GM12864 (cell line): Measurements from ENCODE around the gene CYB561A3.
"Not testable (repeated sequence)": the region's sequence is repeated elsewhere in the genome, so short reads cannot be mapped to it uniquely, and the experiment has no call there.

Experiments
- DNase-seq: peaks from one replicate; pipeline ENCODE4 v3.0.0-alpha.2; 2011; ENCODE audit warnings: low read depth
- H3K4me3 ChIP-seq: 2 replicates; pipeline ENCODE4 v1.5.1; 2011; ENCODE audit warnings: mild to moderate bottlenecking, low read depth, low read length, control low read depth
- TF ChIP-seq, protein P1 (sequence below): IDR thresholded peaks from 2 replicates; pipeline ENCODE4 v1.5.1; 2011; ENCODE audit warnings: low read depth, mild to moderate bottlenecking, moderate library complexity, low read length, control low read depth, inconsistent platforms; ENCODE audit errors: missing control alignments

The CYB561A3 gene

DNA sequence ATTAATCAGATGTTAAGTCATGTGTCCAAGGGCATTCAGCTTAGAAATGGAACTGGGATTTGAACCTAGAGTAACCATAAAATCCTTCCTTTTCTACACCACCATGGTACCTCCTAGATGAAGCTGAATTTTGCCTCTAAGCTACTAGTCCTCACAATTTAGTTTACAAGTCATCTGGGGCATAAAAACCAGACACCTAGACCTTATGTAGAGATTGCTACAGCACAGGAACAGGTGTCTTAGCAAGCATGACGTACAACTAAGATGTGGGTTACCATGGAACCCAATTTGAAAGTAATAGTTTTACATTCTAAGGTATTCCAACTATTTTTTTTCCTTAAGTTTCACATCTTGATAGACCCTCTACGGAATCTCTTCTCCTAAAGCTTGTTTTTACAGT lies 39.9 kb upstream of the CYB561A3 start:
- no peak for DNase-seq
- TF ChIP-seq, protein P1, sequence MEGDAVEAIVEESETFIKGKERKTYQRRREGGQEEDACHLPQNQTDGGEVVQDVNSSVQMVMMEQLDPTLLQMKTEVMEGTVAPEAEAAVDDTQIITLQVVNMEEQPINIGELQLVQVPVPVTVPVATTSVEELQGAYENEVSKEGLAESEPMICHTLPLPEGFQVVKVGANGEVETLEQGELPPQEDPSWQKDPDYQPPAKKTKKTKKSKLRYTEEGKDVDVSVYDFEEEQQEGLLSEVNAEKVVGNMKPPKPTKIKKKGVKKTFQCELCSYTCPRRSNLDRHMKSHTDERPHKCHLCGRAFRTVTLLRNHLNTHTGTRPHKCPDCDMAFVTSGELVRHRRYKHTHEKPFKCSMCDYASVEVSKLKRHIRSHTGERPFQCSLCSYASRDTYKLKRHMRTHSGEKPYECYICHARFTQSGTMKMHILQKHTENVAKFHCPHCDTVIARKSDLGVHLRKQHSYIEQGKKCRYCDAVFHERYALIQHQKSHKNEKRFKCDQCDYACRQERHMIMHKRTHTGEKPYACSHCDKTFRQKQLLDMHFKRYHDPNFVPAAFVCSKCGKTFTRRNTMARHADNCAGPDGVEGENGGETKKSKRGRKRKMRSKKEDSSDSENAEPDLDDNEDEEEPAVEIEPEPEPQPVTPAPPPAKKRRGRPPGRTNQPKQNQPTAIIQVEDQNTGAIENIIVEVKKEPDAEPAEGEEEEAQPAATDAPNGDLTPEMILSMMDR, result no peak
- H3K4me3 ChIP-seq, result no peak overlapping the region

DNA sequence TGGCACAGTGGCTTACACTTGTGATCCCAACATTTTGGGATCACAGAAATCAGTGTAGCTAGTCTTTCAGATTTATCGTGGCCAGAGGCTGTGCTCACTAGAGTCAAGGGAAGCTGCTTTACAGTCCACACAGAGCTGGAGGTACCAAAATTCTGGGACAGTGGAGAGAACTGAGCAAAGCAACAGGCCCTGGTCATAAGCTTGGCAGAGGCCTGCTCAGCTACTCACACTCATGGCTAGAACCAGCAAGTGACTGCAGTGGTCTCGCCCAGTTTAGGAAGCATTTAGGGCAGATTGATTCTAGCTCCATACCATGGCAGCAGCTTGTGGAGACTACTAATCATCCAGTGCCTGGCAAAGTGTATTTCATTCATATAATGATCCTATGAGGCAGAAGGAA lies 39.5 kb upstream of the CYB561A3 start:
- TF ChIP-seq, protein P1, result no peak
- no peak overlapping the region for H3K4me3 ChIP-seq
- no peak for DNase-seq

DNA sequence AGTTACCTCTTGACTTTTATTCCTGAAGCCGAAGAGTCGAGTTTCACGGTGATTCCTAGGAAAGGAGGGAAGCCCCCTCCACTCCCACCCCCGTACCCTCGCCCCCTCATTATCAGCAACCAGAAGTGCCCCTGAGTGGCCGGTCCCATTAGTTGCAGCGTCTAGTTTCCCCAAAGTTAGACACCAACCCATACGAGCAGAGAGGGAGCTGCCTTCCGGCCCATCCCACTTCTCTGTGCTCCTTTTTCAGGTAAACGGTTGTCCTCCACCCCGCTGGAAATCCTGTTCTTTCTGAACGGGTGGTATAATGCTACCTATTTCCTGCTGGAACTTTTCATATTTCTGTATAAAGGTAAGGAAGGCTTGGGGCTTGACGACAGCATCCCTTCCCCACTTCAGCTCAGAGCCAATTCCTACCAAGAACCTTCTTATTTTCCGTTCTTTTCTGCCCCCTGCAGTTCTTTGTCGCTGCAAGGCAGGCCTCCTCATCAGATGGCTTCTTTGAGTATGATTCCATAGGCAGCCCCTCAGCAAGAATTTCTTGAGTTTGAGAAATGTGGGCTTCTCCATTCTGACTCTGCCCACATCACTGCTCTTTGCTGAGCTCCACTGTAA lies 31.4 kb upstream of the CYB561A3 start:
- H3K4me3 ChIP-seq, result peak overlapping the region; percentile 59
- no peak for DNase-seq
- TF ChIP-seq, protein P1, result no peak

DNA sequence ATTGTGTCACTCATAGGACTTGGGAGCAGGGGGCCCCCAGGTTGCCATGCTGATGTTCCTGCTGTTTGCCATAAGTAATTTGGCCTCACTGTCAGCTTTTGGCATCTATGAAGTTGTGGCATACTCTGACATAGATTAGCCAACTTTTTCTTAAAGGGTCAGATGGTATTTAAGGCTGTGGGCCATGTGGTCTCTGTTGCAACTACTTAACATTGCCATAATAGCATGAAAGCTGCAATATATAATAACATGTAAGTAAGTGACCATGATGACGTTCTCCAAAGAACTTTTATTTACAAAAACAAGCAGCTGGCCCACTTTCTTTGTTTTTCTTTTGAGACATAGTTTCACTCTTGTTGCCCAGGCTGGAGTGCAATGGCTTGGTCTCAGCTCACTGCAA lies 28.5 kb upstream of the CYB561A3 start:
- no peak for DNase-seq
- TF ChIP-seq, protein P1, result no peak
- H3K4me3 ChIP-seq, result no peak overlapping the region

DNA sequence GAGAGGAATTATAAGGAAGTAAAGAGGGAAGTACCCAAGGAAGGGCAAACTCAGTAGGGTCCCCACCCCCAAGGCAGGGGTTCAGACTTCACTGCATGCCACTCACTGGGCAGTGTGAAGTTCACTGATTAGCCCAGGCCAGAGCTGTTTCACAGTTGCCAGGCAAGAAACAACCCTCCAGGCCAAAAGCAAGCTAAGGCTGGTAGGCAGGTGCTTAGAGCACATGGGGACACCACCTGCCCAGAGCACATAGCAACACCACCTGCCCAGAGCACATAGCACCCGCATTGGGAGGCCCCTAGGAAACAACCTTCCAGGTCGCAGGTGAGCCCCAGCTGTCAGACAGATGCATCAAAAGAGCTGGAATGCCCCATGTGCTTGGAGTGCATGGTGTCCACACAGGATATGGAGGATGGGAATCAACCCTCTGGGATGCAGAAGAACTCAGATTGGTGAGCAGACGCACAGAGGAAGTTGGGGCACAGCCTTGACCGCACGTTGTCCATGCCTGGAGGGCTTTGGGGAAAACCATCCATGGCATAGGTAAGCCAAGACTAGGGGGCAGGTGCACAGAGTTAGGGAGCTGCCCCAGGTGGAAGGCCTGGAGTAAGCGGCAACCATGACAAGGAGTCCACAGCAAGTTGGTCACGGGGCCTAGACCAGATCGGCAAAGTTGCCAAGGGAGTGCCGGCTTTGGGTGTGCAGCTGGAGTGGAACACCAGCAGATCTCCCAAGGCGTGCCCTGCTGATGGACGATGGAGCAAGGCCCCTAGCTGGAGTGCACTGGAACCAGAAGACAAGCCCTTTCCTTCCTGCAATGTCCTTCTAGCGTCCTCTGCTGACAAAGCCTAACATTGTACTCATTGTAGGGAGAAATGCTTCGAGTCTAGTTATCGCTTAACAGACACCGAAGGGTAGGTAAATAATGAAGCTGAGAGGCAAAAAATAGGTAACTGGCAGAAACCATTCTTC lies 22.9 kb upstream of the CYB561A3 start:
- TF ChIP-seq, protein P1, result peak; percentile 40
- no peak for DNase-seq
- no peak overlapping the region for H3K4me3 ChIP-seq

GRCh38 chr11:61383859-61384258 lies 22.2 kb upstream of the CYB561A3 start:
- DNase-seq, H3K4me3 ChIP-seq: not testable (repeated sequence)

DNA sequence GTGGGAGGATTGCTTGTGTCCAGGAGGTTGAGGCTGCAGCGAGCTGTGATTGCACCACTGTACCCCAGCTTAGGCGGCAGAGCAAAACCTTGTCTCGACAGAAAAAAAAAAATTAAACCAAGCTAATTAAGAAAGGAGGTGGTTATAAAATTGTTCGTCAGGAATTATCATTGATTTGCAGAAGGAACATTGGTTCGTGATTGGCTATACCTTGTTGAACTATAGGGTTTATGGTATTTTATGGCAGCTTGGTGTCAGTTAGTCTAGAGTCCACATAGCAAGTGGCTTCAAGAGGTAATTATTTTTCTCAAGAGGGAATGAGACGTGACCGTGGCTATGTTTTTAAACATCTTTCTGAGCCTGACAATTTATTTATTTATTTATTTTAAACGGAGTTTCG lies 19.2 kb upstream of the CYB561A3 start:
- DNase-seq, result no peak

More for the DNA sequence above, 19.2 kb upstream of the CYB561A3 start:
- TF ChIP-seq, protein P1, result no peak
- H3K4me3 ChIP-seq, result no peak overlapping the region
